Omental fat pad (tissue), 4 donors: ENCODE measurements around the gene PIK3C2G. TPM values are rescaled to one million over a fixed set of nuclear protein-coding genes. Genes with fewer than 3 reads are reported as not detected.

ENCODE experiments used
- ATAC-seq: fragments of 150-250 bp; one replicate; pipeline ENCODE4 v1.9.1; 2016; ENCODE audit warnings: mild to moderate bottlenecking, moderate library complexity; ENCODE audit not compliant: low FRiP score
- DNase-seq: peaks from one replicate; pipeline ENCODE4 v3.0.0-alpha.2; 2019; ENCODE audit warnings: low spot score
- total RNA-seq, 4 donors: library from RNA; depleted of rRNA; stranded (reverse); fragments of >200 nt; gene quantifications; one replicate each; pipeline ENCODE4 v1.1.0, GENCODE V29; 2016
- TF ChIP-seq, protein P1 (sequence below), 3 donors: fragments of 450-650 bp; IDR thresholded peaks; one replicate each; pipeline ENCODE4 v1.5.1; 2016 to 2017; ENCODE audit warnings: antibody characterized with exemption in 3 of 3, mild to moderate bottlenecking in 3 of 3, moderate library complexity in 2 of 3

The PIK3C2G gene
- total RNA-seq, 4 donors from 2014 or later = 0.12 to 0.47 (median 0.19) TPM

- no peak for ATAC-seq
- TF ChIP-seq, protein P1, sequence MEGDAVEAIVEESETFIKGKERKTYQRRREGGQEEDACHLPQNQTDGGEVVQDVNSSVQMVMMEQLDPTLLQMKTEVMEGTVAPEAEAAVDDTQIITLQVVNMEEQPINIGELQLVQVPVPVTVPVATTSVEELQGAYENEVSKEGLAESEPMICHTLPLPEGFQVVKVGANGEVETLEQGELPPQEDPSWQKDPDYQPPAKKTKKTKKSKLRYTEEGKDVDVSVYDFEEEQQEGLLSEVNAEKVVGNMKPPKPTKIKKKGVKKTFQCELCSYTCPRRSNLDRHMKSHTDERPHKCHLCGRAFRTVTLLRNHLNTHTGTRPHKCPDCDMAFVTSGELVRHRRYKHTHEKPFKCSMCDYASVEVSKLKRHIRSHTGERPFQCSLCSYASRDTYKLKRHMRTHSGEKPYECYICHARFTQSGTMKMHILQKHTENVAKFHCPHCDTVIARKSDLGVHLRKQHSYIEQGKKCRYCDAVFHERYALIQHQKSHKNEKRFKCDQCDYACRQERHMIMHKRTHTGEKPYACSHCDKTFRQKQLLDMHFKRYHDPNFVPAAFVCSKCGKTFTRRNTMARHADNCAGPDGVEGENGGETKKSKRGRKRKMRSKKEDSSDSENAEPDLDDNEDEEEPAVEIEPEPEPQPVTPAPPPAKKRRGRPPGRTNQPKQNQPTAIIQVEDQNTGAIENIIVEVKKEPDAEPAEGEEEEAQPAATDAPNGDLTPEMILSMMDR (IDR thresholded peaks at IDR 0.05) = no peak
- no peak for DNase-seq
Observed at GRCh38 chr12:18595412-18595811, 334.1 kb downstream of the PIK3C2G start.

DNA sequence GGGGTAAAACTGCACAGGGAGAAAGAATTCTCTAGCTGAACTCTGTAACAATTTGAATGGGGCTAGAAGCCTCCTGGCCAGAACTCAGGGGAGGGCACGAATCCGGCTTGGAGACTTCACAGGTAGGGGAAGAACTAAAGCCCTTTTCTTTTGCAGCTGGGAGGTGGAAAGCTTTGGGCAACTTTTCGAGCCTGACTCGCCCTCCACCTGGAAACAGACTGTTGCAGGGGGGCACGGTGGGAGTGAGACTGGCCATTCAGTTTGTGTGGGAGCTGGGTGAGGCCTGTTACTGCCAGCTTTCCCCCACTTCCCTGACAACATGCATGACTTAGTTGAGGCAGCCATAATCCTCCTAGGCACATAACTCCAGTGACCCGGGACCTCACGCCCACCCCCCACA is 340.6 kb downstream of the PIK3C2G start:
- no peak for DNase-seq
- TF ChIP-seq, protein P1 (IDR thresholded peaks at IDR 0.05) = no peak
- ATAC-seq = no peak

DNA sequence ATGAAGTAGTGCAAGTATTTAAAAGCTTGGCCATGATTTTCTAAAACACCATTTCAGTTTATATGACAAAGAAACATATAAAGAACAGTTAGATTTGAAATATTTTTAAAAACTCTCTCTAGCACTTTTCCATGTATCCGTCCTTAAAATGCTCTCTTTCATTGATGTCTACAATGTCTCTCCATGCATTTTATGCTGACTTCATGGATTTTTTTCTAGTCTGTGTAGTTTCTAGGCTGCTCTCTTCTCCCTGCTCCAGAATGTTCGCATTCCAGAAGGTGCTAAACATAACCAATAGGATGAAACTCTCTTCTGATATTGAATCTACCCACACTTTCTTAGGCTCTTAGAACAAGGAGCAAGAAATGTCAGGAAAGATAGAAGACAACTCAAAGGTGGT is 351.7 kb downstream of the PIK3C2G start:
- no peak for DNase-seq
- ATAC-seq = no peak
- TF ChIP-seq, protein P1 (IDR thresholded peaks at IDR 0.05) = no peak

DNA sequence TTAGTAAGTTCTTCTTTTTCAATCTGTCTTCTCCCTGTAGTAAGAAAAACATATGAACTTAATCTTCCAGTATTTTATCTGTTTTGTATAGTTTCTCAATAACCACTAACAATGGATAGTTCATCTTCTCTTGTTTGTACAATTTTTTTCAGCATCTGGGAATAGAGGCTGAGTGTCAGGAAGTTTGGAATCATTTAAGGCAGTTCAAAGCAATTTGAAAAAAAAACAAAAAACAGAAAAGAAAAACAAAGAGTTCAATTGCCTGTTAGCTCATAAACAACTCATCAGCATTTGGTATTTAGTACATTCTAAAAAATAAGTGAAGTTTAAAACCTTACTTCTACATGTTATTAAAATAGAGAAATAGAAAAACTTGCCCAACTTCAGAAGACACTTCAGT is 359.7 kb downstream of the PIK3C2G start:
- DNase-seq = no peak
- TF ChIP-seq, protein P1 (IDR thresholded peaks at IDR 0.05) = no peak
- no peak for ATAC-seq

DNA sequence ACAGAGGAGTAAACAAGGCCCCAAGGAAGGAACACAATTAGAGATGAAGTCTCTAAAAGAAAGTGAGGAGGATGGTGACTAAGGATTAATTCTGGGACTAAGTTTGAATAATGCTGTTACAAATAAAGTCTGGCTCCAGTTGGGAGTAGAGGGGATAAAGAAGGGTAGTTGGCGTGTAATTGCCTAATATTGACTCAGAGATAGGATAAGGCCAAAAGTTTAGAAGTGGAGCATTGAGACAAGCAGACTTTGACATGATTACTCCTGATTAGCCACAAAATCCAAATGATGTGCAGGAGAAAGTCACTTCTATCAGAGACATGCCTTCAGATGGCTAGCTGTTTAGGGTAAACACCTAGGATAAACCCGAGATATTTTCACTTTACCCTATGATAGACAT is 368.1 kb downstream of the PIK3C2G start:
- TF ChIP-seq, protein P1 (IDR thresholded peaks at IDR 0.05) = no peak
- no peak for ATAC-seq
- no peak for DNase-seq

- TF ChIP-seq, protein P1 (IDR thresholded peaks at IDR 0.05) = no peak
- DNase-seq (no peak), ATAC-seq (no peak)
Observed at GRCh38 chr12:18629916-18630315, 368.6 kb downstream of the PIK3C2G start.

- no peak for ATAC-seq
- DNase-seq = no peak
- TF ChIP-seq, protein P1 (IDR thresholded peaks at IDR 0.05) = no peak
Observed at GRCh38 chr12:18631339-18631738, 370.0 kb downstream of the PIK3C2G start.
